ENCODE measurements around the gene BFSP2. TPM values are rescaled to one million over a fixed set of nuclear protein-coding genes. Genes with fewer than 3 reads are reported as not detected.

BFSP2 gene
- total RNA-seq, 3 donors from 2014 or later = not detected

DNA sequence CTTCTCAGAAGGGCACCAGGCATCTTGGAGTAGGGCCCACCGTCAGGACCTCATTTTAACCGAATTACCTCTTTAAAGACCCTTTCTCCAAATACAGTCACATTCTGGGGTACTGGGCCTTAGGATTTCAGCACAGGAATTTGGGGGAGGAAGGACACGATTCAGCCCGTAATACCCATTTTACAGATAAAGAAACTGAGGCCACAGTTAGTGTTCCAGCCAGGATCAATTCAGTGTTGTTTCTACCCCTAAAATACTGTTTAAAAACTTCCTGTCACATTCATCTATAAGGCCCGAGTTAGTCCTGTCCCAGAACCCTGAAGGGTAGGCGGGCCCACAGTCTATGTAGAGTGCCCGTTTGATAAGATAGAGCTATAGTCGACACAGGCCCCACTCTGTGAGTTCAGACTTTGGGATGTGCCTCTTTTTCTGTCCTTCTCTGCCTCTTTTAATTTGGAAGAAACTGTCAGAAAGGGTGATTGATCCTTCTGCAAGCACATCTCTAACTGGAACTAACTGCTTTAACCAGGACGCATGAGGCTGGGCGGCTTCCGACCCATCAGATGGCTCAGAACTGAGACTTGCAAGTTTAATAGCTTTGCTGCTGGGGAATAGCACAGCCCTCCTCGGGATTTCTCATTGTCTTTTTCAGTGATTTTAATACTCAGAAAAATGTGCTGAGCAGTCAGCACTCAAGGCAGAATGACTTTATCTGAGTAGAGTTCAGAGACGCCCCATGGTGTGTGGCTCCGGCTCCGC is 19.5 kb downstream of the BFSP2 start:
- H3K9me3 Mint-ChIP-seq = no peaks in the 10 kb centered on the region
- no peak overlapping the region for H3K4me3 Mint-ChIP-seq
- peaks cover 4% of the 10 kb centered on the region for H3K27me3 Mint-ChIP-seq (ENCODE audit: low read depth)
- H3K36me3 Mint-ChIP-seq (ENCODE audit: insufficient read depth) = no peaks in the 10 kb centered on the region
- no peak for ATAC-seq
- DNase-seq = no peak
- peaks cover 4% of the 10 kb centered on the region for H3K4me1 Mint-ChIP-seq (ENCODE audit: low read depth)

GRCh38 chr3:133424937-133425869 is 25.3 kb downstream of the BFSP2 start:
- DNase-seq (no peak), ATAC-seq (no peak)
- H3K9me3 Mint-ChIP-seq = no peaks in the 10 kb centered on the region
- no peaks in the 10 kb centered on the region for H3K36me3 Mint-ChIP-seq (ENCODE audit: insufficient read depth)
- peaks cover 8% of the 10 kb centered on the region for H3K4me1 Mint-ChIP-seq (ENCODE audit: low read depth)
- H3K4me3 Mint-ChIP-seq = no peak overlapping the region
- H3K27me3 Mint-ChIP-seq (ENCODE audit: low read depth) = peaks cover 4% of the 10 kb centered on the region

- DNase-seq (no peak), ATAC-seq (no peak)
- Mint-ChIP-seq H3K27me3 (ENCODE audit: low read depth) (peaks cover 4% of the 10 kb centered on the region), H3K36me3 (ENCODE audit: insufficient read depth) (no peaks in the 10 kb centered on the region), H3K4me1 (ENCODE audit: low read depth) (peaks cover 8% of the 10 kb centered on the region), H3K4me3 (no peak overlapping the region), H3K9me3 (no peaks in the 10 kb centered on the region)
Observed at GRCh38 chr3:133425898-133426297, 26.0 kb downstream of the BFSP2 start.

GRCh38 chr3:133426721-133427120 is 26.9 kb downstream of the BFSP2 start:
- Mint-ChIP-seq H3K9me3 (no peaks in the 10 kb centered on the region), H3K36me3 (ENCODE audit: insufficient read depth) (no peaks in the 10 kb centered on the region), H3K27me3 (ENCODE audit: low read depth) (peaks cover 3% of the 10 kb centered on the region), H3K4me3 (no peak overlapping the region), H3K4me1 (ENCODE audit: low read depth) (peaks cover 8% of the 10 kb centered on the region)
- no peak for DNase-seq
- ATAC-seq = peak in 1 of 2 donors; percentile 24

- H3K36me3 Mint-ChIP-seq (ENCODE audit: insufficient read depth) = no peaks in the 10 kb centered on the region
- H3K9me3 Mint-ChIP-seq = no peaks in the 10 kb centered on the region
- no peak for ATAC-seq
- no peak overlapping the region for H3K4me3 Mint-ChIP-seq
- peaks cover 2% of the 10 kb centered on the region for H3K27me3 Mint-ChIP-seq (ENCODE audit: low read depth)
- peaks cover 8% of the 10 kb centered on the region for H3K4me1 Mint-ChIP-seq (ENCODE audit: low read depth)
- no peak for DNase-seq
Observed at GRCh38 chr3:133428552-133428951, 28.7 kb downstream of the BFSP2 start.

DNA sequence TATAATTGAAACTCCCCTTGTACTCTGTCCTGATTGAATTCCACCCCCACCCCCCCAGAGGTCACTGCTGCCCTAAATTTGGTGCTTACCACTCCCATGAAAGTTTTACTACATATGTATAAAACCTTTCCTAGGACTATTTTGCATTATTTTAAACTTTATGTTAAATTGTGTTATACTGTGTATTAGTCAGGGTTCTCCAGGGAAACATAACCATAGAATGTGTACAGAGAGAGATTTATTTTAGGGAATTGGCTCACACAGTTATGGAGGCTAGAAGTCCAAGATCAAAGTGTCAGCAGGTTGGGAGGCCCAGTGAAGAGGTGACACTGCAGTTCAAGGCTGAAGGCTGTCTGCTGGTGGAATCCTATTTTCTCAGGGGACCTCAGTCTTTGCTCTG is 29.2 kb downstream of the BFSP2 start:
- Mint-ChIP-seq H3K4me1 (ENCODE audit: low read depth) (peaks cover 4% of the 10 kb centered on the region), H3K36me3 (ENCODE audit: insufficient read depth) (no peaks in the 10 kb centered on the region), H3K27me3 (ENCODE audit: low read depth) (no peaks in the 10 kb centered on the region), H3K9me3 (no peaks in the 10 kb centered on the region), H3K4me3 (no peak overlapping the region)
- no peak for ATAC-seq
- DNase-seq = no peak

GRCh38 chr3:133439563-133439962 is 39.7 kb downstream of the BFSP2 start:
- Mint-ChIP-seq H3K27me3 (ENCODE audit: low read depth) (no peaks in the 10 kb centered on the region), H3K9me3 (peaks cover 8% of the 10 kb centered on the region), H3K36me3 (ENCODE audit: insufficient read depth) (peaks cover 9% of the 10 kb centered on the region), H3K4me1 (ENCODE audit: low read depth) (peaks cover 29% of the 10 kb centered on the region), H3K4me3 (no peak overlapping the region)
- no peak for DNase-seq
- no peak for ATAC-seq

GRCh38 chr3:133440652-133441051 is 40.8 kb downstream of the BFSP2 start:
- DNase-seq = no peak
- no peak for ATAC-seq
- H3K4me3 Mint-ChIP-seq = no peak overlapping the region
- peaks cover 29% of the 10 kb centered on the region for H3K4me1 Mint-ChIP-seq (ENCODE audit: low read depth)
- peaks cover 8% of the 10 kb centered on the region for H3K9me3 Mint-ChIP-seq
- peaks cover 9% of the 10 kb centered on the region for H3K36me3 Mint-ChIP-seq (ENCODE audit: insufficient read depth)
- H3K27me3 Mint-ChIP-seq (ENCODE audit: low read depth) = no peaks in the 10 kb centered on the region

GRCh38 chr3:133441867-133442270 is 42.0 kb downstream of the BFSP2 start:
- Mint-ChIP-seq H3K9me3 (peaks cover 8% of the 10 kb centered on the region), H3K4me3 (peak overlapping the region; percentile 75), H3K4me1 (ENCODE audit: low read depth) (peaks cover 29% of the 10 kb centered on the region), H3K36me3 (ENCODE audit: insufficient read depth) (peaks cover 9% of the 10 kb centered on the region), H3K27me3 (ENCODE audit: low read depth) (no peaks in the 10 kb centered on the region)
- ATAC-seq (peak; percentile 75 to 79), DNase-seq (no peak)

- peaks cover 9% of the 10 kb centered on the region for H3K36me3 Mint-ChIP-seq (ENCODE audit: insufficient read depth)
- peak overlapping the region; percentile 75 for H3K4me3 Mint-ChIP-seq
Observed at GRCh38 chr3:133442518-133442917, 42.7 kb downstream of the BFSP2 start.

DNA sequence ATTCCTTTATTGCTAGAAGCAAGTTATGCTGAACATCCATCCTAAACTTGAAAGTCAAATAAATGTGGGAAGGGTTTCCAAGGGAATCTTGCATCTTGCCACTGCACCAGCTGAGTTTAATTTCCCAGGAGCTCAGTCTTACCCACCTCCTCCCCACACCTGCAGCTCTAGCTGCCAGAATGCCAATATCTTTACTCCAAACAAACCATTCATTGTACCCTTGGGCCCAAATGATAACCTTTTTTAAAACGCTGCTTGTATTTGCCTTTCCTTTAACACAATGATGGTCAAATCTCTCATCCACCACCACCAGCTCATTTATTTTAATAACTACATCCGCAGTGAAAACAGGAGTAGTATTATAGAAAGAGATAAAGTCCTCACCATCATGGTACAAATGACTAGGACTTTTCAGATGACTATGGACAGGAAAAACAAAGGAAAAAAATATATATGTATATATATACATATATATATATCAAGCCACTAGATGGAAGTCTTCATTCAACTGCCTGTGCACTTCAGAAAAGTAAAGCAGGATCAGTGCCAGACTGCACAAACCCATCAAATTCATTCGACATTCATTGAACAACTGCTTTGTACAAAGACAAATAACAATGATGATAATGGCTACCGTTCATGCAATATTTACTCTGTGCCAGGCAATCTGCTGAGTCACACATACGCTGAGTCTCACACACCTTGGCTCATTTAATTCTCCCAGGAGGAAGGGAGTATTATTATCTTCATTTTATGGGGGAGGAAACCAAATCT is 44.0 kb downstream of the BFSP2 start:
- peaks cover 40% of the 10 kb centered on the region for H3K4me1 Mint-ChIP-seq (ENCODE audit: low read depth)
- peaks cover 8% of the 10 kb centered on the region for H3K9me3 Mint-ChIP-seq
- H3K36me3 Mint-ChIP-seq (ENCODE audit: insufficient read depth) = peaks cover 9% of the 10 kb centered on the region
- no peak for ATAC-seq
- no peaks in the 10 kb centered on the region for H3K27me3 Mint-ChIP-seq (ENCODE audit: low read depth)
- H3K4me3 Mint-ChIP-seq = no peak overlapping the region
- no peak for DNase-seq

More at GRCh38 chr3:133442518-133442917, 42.7 kb downstream of the BFSP2 start:
- Mint-ChIP-seq H3K27me3 (ENCODE audit: low read depth) (no peaks in the 10 kb centered on the region), H3K9me3 (peaks cover 8% of the 10 kb centered on the region), H3K4me1 (ENCODE audit: low read depth) (peaks cover 29% of the 10 kb centered on the region)
- ATAC-seq = peak; percentile 35 to 38
- DNase-seq = no peak

- Mint-ChIP-seq H3K4me3 (no peak overlapping the region), H3K27me3 (ENCODE audit: low read depth) (no peaks in the 10 kb centered on the region), H3K36me3 (ENCODE audit: insufficient read depth) (peaks cover 7% of the 10 kb centered on the region), H3K4me1 (ENCODE audit: low read depth) (peaks cover 45% of the 10 kb centered on the region), H3K9me3 (peaks cover 5% of the 10 kb centered on the region)
- no peak for ATAC-seq
- DNase-seq = no peak
Observed at GRCh38 chr3:133444423-133444774, 44.5 kb downstream of the BFSP2 start.

DNA sequence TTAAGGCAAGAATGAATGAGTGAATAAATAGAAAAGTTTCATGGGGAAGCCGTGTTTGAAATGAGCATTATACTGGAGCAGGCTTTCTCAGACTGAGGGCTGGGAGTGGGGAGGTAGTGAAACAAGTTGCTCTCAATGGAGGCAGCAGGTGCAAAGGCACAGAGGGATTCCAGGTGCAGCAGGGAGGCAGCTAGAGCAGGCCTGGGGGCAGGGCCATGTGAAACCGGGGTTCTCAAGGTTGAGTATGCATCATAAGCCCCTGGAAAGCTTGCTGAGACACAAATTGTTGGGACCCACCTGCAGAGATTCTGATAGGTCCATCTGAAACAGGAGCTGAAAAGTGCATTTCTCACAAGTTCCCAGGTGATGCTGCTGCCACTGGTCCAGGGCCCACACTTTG is 45.3 kb downstream of the BFSP2 start:
- no peak for ATAC-seq
- peaks cover 48% of the 10 kb centered on the region for H3K4me1 Mint-ChIP-seq (ENCODE audit: low read depth)
- H3K4me3 Mint-ChIP-seq = no peak overlapping the region
- H3K9me3 Mint-ChIP-seq = no peaks in the 10 kb centered on the region
- H3K36me3 Mint-ChIP-seq (ENCODE audit: insufficient read depth) = peaks cover 2% of the 10 kb centered on the region
- DNase-seq = no peak
- no peaks in the 10 kb centered on the region for H3K27me3 Mint-ChIP-seq (ENCODE audit: low read depth)

Data from activated T-cell treated with anti-CD3 and anti-CD28 coated beads, Interleukin-2, amount 50 U/mL, for 4 hours (primary cell).